ENCODE results near the gene PATE3.

Gene PATE3

GRCh38 chr11:125778728-125779127 lies 9.2 kb upstream of the PATE3 start, which contains the start of gene PATE2:
Gene PATE2, minus strand, starts transcription at chr11:125778828. Its CDS starts 55 bp downstream, at chr11:125778773.
- TF ChIP-seq CTCF (conservative IDR thresholded peaks at IDR 0.05) = no peak
- no peak for TF ChIP-seq ZFX (IDR thresholded peaks at IDR 0.05)
- no peak within 1 kb of the TSS for H3K27ac ChIP-seq

- TF ChIP-seq ZFX (IDR thresholded peaks at IDR 0.05) = no peak
- TF ChIP-seq CTCF (conservative IDR thresholded peaks at IDR 0.05) = no peak
- H3K27ac ChIP-seq = no peak overlapping the region
These were observed 3.2 kb upstream of the PATE3 start for GRCh38 chr11:125784678-125785077.

- H3K27ac ChIP-seq = no peak overlapping the region
- TF ChIP-seq ZFX (IDR thresholded peaks at IDR 0.05) (no peak), CTCF (conservative IDR thresholded peaks at IDR 0.05) (no peak)
These were observed 2.9 kb downstream of the PATE3 start for GRCh38 chr11:125790825-125791224.

- TF ChIP-seq CTCF (conservative IDR thresholded peaks at IDR 0.05) (no peak), ZFX (IDR thresholded peaks at IDR 0.05) (no peak)
These were observed 9.7 kb downstream of the PATE3 start for GRCh38 chr11:125797641-125798040.

GRCh38 chr11:125799808-125800207 lies 11.9 kb downstream of the PATE3 start:
- TF ChIP-seq ZFX (IDR thresholded peaks at IDR 0.05) (no peak), CTCF (conservative IDR thresholded peaks at IDR 0.05) (no peak)
- no peak overlapping the region for H3K27ac ChIP-seq

More at GRCh38 chr11:125797641-125798040, 9.7 kb downstream of the PATE3 start:
- H3K27ac ChIP-seq = no peak overlapping the region

GRCh38 chr11:125802387-125802786 lies 14.5 kb downstream of the PATE3 start:
- no peak for TF ChIP-seq CTCF (conservative IDR thresholded peaks at IDR 0.05)
- no peak for TF ChIP-seq ZFX (IDR thresholded peaks at IDR 0.05)
- no peak overlapping the region for H3K27ac ChIP-seq

GRCh38 chr11:125807909-125808308 lies 20.0 kb downstream of the PATE3 start:
- TF ChIP-seq ZFX (IDR thresholded peaks at IDR 0.05) = no peak
- TF ChIP-seq CTCF (conservative IDR thresholded peaks at IDR 0.05) = no peak
- H3K27ac ChIP-seq = no peak overlapping the region

Data from C4-2B (cell line).